GM12864 (cell line): ENCODE results near the gene TPP2.

Experiments
- DNase-seq: peaks from one replicate; pipeline ENCODE4 v3.0.0-alpha.2; 2011; ENCODE audit warnings: low read depth
- H3K4me3 ChIP-seq: 2 replicates; pipeline ENCODE4 v1.5.1; 2011; ENCODE audit warnings: mild to moderate bottlenecking, low read depth, low read length, control low read depth
- TF ChIP-seq, protein P1 (sequence below): IDR thresholded peaks from 2 replicates; pipeline ENCODE4 v1.5.1; 2011; ENCODE audit warnings: low read depth, mild to moderate bottlenecking, moderate library complexity, low read length, control low read depth, inconsistent platforms; ENCODE audit errors: missing control alignments

Gene TPP2

DNA sequence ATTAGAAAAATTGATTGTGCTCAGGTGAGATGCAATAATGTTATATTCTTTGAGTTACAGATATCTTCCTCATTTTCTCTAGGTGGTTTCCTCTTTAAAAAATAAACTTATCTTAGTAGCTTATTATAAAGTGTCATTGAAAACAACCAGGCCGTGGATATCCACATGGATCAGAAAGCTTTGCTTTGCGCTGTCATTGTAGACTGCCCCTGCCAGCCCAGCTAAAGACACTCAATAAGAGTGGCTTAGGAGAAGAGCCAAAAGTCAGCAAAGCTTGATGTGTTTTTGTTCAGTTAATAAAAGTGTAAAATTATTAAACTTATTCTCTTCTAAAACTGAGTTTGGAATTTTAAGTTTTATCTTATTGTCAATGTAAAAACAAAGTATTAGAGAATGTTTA lies 34.4 kb downstream of the TPP2 start:
- H3K4me3 ChIP-seq = no peak overlapping the region
- DNase-seq = no peak
- TF ChIP-seq, protein P1, sequence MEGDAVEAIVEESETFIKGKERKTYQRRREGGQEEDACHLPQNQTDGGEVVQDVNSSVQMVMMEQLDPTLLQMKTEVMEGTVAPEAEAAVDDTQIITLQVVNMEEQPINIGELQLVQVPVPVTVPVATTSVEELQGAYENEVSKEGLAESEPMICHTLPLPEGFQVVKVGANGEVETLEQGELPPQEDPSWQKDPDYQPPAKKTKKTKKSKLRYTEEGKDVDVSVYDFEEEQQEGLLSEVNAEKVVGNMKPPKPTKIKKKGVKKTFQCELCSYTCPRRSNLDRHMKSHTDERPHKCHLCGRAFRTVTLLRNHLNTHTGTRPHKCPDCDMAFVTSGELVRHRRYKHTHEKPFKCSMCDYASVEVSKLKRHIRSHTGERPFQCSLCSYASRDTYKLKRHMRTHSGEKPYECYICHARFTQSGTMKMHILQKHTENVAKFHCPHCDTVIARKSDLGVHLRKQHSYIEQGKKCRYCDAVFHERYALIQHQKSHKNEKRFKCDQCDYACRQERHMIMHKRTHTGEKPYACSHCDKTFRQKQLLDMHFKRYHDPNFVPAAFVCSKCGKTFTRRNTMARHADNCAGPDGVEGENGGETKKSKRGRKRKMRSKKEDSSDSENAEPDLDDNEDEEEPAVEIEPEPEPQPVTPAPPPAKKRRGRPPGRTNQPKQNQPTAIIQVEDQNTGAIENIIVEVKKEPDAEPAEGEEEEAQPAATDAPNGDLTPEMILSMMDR = no peak

DNA sequence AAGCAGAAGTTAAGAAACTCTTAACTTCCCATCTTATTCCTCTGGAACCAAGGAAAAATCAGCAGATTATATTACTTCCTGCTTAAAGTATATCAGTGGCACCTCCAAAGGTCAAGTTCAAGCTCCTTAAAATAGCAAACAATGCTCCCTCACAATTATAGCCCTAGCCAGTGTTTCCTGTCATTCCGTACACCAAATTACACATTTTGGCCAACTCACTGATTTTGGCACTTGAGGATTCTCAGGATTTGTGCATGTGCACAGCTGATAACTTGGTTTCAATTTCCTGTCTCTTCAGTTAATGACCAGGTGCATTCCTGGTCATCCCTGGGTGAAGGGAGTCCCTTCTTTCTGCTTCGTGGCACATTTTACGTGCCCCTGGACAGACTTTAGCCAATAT lies 42.0 kb downstream of the TPP2 start:
- no peak for DNase-seq
- TF ChIP-seq, protein P1 = no peak

DNA sequence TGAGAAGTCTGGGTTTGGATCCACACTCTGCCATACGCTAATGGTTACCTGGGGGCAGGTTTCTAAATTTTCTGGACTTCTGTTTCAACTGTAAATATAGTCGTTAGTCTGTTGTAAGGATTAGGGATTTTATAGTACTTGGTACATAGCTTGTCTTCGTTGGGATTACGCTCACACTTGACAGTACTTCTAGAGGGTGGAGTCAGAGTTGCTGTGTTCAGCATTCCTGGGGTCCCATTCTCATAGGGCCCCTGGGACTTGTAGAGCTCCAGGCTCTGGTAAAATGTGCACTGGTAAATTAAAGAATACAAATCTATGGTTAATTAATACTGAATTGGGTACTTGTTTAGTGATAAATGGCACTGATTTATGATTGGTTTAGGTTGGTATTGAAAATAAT lies 45.2 kb downstream of the TPP2 start:
- TF ChIP-seq, protein P1 = no peak
- no peak for DNase-seq
- no peak overlapping the region for H3K4me3 ChIP-seq

More for the DNA sequence above, 42.0 kb downstream of the TPP2 start:
- no peak overlapping the region for H3K4me3 ChIP-seq

DNA sequence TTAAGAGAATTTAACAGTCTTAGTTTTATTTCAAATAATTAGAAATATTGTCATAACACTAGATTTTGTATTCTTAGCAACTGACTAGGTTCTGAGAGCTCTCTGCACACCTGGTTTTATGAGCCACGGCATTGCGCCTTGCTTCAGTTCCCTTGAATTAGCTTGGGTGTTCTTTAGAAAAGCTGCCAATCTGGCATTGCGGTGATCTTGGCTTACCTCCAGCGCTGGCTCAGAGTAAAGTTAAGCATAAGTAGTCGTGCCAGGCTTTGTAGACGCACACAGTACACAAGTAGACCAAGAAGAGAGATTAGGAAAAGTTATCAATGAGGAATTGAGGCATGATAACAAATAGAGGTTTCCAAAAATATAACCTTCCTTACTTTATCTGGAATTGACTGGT lies 45.7 kb downstream of the TPP2 start:
- DNase-seq = no peak
- TF ChIP-seq, protein P1 = no peak

DNA sequence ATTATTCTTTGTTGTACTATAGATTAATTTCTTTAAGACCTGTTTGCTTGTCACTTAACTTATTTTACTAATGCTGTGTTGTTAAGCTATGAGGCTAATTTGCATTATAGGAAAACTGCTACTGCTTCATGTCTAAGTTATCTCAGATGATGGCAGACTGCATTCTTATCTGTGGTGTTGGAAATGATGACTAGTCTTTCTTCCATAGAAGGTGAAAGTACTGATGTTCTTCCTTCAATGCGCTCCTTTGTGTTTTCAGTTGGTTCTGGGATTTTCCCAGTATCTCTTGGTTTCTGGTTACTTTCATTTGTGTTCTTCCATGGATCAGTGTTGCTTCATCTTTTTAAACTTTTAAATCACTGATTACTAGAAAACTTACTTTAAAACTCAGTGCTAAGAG lies 46.9 kb downstream of the TPP2 start:
- DNase-seq = no peak
- TF ChIP-seq, protein P1 = no peak
- no peak overlapping the region for H3K4me3 ChIP-seq

More for the DNA sequence above, 45.7 kb downstream of the TPP2 start:
- no peak overlapping the region for H3K4me3 ChIP-seq

DNA sequence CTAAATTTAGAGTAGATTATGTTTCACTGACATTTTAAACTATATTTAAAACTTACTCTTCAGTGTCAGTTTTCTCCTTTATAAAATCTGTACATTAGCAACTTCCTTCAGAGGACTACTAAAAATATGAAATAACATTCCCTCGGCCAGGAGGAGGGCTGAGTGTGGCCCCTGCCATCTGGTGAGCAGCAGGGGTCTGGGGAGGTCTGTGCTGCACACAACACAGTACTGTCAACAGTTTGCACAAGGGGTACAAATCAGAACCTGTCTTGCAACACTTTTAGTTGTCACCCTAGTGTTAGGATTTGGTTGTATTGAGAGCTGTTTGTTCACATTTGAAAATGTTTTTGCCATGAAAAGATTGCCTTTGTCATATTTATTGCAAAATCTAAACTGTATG lies 48.9 kb downstream of the TPP2 start:
- no peak for DNase-seq
- TF ChIP-seq, protein P1 = no peak
- no peak overlapping the region for H3K4me3 ChIP-seq

DNA sequence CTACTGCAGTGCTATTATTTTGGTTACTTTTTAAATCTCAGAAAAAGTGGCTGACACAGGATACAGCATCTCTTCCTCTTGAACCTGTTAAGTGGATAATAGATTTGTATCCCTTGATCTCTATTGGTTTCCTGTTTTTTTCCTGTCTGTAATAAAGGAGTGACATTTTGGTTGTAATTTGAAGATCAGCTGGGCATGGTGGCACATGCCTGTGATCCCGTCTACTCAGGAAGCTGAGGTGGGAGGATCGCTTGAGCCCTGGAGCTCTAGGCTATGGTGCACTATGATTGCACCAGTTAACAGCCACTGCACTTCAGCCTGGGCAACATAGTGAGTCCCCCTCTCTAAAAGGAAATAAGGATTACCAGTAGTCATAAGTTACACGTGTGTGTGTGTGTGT lies 51.3 kb downstream of the TPP2 start:
- TF ChIP-seq, protein P1 = no peak
- no peak overlapping the region for H3K4me3 ChIP-seq
- no peak for DNase-seq
